22Rv1 (cell line): ENCODE measurements around the gene SLC7A7.
A peak's percentile ranks its signal among the peaks of the same experiment; 100 is the strongest.

Experiments used
- H3K27ac ChIP-seq: fragments of 450-650 bp; 2 replicates; pipeline ENCODE4 v1.5.1; 2017
- ZFX ChIP-seq: fragments of 450-650 bp; IDR thresholded peaks from 2 replicates; pipeline ENCODE4 v1.6.1; 2017; ENCODE audit warnings: antibody characterized with exemption, borderline replicate concordance
- TF ChIP-seq, protein P1 (sequence below): fragments of 450-650 bp; IDR thresholded peaks from 2 replicates; pipeline ENCODE4 v1.5.1; 2017; ENCODE audit warnings: mild to moderate bottlenecking

The SLC7A7 gene

DNA sequence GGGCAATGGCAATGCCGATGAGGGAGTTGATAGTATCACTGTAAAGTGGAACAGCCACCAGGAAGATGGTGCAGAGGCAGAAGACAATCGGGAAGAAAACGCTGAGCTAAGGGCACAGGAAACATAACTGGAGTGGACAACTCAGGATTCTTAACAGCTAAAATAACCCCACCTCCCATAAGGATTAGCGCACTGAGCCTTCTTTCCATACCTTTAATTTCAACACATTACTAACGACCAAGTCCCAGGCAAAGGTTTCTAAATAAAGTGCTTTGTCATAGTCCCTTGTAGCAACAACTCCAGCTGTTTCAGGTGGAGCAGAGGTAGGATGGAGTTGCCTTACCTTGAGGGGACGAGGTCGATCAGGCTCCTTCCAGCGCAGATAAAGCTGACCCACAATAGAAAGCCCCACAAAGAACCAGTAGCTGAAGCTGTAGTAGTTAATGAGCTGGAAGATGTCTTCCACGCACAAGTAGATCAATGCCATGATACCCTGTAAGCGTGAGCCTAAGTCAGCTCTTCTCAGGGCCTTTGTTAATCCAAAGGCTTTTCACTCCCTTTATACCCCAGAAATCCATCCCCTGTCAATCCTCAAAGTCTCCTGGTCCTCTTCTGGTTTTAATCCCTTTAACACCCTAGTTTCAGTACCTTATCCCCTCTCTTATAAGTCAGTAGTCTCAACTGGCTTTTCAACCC is 41.1 kb downstream of the SLC7A7 start:
- TF ChIP-seq ZFX = no peak
- no peak overlapping the region for H3K27ac ChIP-seq

DNA sequence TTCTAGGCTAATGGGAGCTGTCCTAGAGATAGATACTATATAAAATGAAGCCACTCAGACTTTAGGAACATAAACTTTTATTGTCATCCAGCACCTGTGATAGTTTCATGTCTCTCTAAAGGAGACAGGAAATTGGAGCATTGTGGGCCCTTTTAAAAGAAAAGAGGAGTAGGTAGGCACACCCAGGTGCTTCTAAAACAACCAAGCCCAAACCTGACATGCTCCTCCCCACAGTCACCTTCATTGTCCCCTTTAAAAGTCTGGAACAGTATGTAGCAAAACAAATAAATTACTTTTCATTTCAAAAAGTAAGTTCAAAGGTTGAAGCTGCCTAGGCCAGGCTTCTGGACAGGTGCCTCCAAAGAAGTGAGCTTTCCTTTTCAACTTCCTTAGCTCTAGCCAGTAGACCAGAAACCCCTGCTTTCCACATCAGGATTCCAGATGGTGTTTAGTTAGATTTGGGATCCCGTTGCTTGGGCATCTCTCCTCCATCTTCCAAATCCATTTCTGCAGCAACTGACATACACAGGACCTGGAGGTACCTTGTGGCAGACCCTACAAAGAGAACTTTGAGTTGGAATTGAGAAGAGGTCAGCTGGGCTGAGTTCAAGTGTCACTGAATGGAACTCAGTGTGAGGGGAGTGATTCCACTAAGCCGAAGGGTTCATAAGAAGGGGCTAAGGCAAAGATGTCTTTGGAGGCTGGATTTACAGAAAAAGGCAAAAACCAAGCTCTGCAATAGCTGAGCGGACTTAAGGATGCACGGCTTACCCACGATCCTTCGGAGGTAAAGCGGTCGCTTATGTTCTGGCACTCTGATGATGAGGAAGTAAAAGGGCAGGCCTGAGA is 41.8 kb downstream of the SLC7A7 start:
- H3K27ac ChIP-seq = no peak overlapping the region
- no peak for TF ChIP-seq ZFX
- TF ChIP-seq, protein P1, sequence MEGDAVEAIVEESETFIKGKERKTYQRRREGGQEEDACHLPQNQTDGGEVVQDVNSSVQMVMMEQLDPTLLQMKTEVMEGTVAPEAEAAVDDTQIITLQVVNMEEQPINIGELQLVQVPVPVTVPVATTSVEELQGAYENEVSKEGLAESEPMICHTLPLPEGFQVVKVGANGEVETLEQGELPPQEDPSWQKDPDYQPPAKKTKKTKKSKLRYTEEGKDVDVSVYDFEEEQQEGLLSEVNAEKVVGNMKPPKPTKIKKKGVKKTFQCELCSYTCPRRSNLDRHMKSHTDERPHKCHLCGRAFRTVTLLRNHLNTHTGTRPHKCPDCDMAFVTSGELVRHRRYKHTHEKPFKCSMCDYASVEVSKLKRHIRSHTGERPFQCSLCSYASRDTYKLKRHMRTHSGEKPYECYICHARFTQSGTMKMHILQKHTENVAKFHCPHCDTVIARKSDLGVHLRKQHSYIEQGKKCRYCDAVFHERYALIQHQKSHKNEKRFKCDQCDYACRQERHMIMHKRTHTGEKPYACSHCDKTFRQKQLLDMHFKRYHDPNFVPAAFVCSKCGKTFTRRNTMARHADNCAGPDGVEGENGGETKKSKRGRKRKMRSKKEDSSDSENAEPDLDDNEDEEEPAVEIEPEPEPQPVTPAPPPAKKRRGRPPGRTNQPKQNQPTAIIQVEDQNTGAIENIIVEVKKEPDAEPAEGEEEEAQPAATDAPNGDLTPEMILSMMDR = no peak

DNA sequence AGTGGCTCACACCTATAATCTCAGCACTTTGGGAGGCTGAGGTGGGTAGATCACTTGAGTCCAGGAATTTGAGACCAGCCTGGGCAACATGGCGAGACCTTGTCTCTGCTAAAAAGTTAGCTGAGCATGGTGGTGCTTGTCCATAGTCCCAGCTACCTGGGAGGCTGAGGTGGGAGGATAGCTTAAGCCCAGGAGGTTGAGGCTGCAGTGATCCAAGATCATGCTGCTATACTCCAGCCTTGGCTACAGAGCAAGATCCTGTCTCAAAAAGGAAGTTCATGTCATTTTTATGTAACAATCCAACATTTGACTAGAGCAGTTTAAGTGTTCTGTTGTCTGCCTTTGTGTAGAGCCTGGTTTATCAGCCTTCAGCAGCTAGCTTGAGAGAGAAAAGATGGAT is 42.5 kb downstream of the SLC7A7 start:
- no peak for TF ChIP-seq ZFX
- TF ChIP-seq, protein P1 = no peak
- H3K27ac ChIP-seq = no peak overlapping the region

DNA sequence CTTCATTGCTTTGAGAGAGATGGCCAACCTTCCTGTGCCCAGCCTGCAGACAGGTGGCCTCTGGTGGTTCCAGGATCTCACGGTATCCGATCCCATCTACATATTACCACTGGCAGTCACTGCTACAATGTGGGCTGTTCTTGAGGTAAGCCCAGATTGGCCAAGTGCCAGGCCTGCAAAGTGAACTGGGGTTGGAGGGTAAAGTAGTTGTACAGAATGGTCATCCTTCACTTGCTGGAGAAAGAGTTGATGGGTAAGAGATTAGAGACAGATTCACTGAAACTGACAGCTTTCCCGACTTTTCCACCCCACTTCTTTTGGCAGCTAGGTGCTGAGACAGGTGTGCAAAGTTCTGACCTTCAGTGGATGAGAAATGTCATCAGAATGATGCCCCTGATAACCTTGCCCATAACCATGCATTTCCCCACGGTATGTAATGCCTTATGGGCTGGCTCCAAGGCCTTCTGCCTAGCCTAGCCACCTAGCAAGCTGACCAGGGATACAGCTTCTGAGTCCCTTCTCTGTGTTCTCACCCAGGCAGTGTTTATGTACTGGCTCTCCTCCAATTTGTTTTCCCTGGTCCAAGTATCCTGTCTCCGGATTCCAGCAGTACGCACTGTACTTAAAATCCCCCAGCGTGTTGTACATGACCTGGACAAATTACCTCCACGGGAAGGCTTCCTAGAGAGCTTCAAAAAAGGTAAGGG is 44.6 kb downstream of the SLC7A7 start:
- TF ChIP-seq, protein P1 = no peak
- no peak for TF ChIP-seq ZFX
- no peak overlapping the region for H3K27ac ChIP-seq

DNA sequence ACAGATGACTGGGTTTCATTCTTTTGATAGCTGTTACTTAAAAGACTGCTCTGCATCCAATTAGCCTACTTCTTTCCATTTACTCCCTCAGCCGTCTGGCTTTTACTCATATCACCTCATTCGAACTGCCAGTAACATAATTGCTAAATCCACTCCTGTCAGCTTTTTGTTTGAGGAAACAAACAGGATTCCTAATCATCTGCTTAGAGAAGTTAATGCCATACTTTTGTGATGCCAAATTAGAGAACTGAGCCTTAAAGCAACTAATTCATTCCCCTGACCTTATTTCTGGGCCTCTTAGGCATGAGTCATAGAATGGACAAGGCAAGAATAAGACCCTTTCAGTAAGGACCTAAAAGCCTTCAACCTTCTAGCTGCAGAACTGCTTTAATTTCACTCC is 45.9 kb downstream of the SLC7A7 start:
- TF ChIP-seq, protein P1 = no peak
- no peak for TF ChIP-seq ZFX
- H3K27ac ChIP-seq = no peak overlapping the region

DNA sequence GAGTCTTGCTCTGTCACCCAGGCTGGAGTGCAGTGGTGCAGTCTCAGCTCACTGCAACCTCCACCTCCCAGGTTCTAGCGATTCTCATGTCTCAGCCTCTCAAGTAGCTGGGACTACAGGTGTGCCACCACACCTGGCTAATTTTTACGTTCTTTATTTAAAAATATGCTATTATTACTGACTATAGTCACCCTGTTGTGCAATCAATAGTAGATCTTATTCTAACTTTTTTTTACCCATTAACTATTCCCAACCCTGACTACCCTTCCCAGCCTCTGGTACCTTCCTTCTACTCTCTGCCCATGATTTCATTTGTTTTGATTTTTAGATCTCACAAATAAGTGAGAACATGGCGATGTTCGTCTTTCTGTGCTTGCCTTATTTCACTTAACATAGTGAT is 46.3 kb downstream of the SLC7A7 start:
- H3K27ac ChIP-seq = no peak overlapping the region
- TF ChIP-seq, protein P1 = no peak
- TF ChIP-seq ZFX = no peak

DNA sequence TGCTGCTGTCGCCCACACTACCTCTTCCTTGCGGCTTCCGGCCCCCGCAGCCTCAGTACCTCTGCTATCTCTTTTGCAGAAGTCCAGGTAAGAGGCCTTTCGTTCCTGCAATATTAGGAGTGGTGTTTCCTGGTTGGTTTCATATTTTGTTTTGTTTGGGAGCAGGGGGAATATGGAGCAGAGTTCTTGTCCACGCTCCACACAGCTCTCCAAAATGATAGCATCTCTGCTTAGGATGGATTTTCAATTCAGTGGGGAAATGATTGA is 48.0 kb downstream of the SLC7A7 start:
- TF ChIP-seq, protein P1 = no peak
- no peak for TF ChIP-seq ZFX
- peak overlapping the region; percentile 80 for H3K27ac ChIP-seq
